ENCODE measurements around the gene C11orf68.

Gene C11orf68

GRCh38 chr11:65890324-65891218 is 28.3 kb downstream of the C11orf68 start, which contains the start of gene CCDC85B:
TSS of gene CCDC85B (plus strand) at chr11:65890673. CDS start at chr11:65890784, 111 bp downstream.
- peak; percentile 98 for DNase-seq (ENCODE audit: low read depth)

GRCh38 chr11:65888163-65888814 is 30.6 kb downstream of the C11orf68 start, which contains the start of gene FIBP:
TSS of gene FIBP (minus strand) at chr11:65888471. CDS start at chr11:65888418, 53 bp downstream.
- DNase-seq (ENCODE audit: low read depth) = peak; percentile 92

DNA sequence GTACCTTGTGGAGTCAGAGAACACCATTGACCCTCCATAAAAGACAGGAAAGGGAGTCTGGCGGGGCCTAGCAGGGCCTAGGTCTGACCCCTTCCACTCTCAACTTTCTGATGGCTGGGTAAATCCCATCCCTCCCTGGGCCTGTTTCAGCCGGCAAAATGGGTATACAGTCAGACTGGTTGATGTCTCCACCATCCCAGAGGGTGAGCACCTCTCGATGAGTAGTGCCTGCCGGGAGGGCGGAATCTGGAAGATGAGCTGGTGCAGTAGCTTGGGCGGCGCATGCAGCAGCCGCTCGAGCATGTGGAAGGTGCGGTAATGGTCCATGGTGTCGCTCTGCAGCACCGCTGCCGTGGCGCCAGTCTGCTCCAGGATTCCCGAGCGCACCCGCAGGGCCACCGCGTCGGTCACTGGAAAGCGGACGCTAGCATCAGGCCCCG is 31.1 kb downstream of the C11orf68 start:
- DNase-seq (ENCODE audit: low read depth) = no peak

DNA sequence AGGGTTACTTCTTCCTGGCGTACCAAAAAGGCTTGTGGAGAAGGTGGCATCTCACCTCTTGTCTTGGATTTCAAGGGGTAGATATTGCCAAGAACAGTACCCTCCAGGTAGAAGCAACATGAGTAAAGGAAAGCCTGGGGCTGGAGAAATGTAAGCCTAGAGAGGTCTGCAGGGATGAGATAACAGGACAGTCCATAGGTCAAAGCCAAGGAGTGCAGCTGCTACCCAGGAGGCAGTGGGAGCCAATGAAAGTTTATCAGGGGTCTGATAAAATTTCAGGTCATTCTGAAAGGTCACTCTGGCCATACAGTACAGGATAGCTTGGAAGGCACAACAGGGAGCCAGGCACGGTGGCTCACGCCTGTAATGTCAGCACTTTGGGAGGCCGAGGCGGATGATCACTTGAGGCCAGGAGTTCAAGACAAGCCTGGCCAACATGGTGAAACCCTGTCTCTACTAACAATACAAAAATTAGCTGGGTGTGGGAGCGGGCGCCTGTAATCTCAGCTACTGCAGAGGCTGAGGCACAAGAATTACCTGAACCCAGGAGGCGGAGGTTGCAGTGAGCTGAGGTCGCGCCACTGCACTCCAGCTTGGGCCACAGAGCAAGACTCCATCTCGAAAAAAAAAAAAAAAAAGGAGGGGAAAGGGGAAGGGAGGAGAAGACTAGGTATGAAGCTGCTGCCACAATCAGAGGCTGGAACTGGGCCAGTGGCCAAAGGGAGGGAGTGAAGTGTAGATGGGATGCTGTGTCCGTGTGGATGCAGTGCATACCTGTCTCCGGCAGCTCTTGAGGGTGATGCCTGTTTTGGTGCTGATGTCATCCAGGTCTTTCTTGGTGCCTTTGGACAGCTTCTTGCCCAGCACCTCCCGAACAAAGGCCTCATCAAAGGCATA is 31.8 kb downstream of the C11orf68 start:
- no peak for DNase-seq (ENCODE audit: low read depth)

GRCh38 chr11:65885808-65886536 is 32.9 kb downstream of the C11orf68 start:
- no peak for DNase-seq (ENCODE audit: low read depth)

DNA sequence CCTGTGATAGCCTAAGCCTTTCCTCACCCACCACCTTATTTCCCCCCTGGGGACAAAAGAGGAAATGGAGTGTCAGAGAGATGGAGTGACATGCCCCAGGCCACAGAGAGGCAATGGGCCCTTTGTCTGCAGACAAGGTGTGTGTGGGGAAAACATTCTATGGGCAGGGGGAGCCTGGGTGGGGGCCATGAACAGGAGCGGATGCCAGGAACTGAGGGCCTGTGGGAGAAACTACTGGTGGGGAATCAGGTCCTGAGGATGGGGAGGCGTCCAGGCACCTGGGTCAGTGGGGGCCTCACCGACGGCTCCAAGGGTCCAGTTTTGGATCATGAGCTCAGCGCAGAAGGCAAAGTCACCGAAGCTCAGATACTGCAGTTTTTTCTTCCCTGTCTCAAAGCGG is 33.6 kb downstream of the C11orf68 start:
- DNase-seq (ENCODE audit: low read depth) = no peak

- peak; percentile 64 for DNase-seq (ENCODE audit: low read depth)
Measured at GRCh38 chr11:65884716-65885092, 34.2 kb downstream of the C11orf68 start.

GRCh38 chr11:65883786-65884715 is 34.8 kb downstream of the C11orf68 start:
- DNase-seq (ENCODE audit: low read depth) = no peak

DNA sequence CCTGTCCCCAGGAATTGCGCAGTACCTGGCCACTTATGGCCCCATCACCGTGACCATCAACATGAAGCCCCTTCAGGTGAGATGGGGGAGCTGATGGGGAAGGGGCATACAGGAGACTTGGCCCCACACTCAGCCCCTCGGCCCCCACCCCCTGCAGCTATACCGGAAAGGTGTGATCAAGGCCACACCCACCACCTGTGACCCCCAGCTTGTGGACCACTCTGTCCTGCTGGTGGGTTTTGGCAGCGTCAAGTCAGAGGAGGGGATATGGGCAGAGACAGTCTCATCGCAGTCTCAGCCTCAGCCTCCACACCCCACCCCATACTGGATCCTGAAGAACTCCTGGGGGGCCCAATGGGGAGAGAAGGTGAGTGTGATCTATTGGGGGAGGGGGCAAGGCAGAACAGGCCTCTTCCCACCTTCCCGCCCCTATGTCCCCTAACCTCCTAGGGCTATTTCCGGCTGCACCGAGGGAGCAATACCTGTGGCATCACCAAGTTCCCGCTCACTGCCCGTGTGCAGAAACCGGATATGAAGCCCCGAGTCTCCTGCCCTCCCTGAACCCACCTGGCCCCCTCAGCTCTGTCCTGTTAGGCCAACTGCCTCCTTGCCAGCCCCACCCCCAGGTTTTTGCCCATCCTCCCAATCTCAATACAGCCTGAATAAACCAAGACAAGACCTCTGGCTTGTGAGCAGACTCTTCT is 35.7 kb downstream of the C11orf68 start:
- no peak for DNase-seq (ENCODE audit: low read depth)

- DNase-seq (ENCODE audit: low read depth) = no peak
Measured at GRCh38 chr11:65882120-65883057, 36.5 kb downstream of the C11orf68 start.

- DNase-seq (ENCODE audit: low read depth) = no peak
Measured at GRCh38 chr11:65880844-65881421, 37.9 kb downstream of the C11orf68 start.

GRCh38 chr11:65880027-65880426 is 38.8 kb downstream of the C11orf68 start:
- DNase-seq (ENCODE audit: low read depth) = no peak

- no peak for DNase-seq (ENCODE audit: low read depth)
Measured at GRCh38 chr11:65879617-65880016, 39.2 kb downstream of the C11orf68 start, which contains the start of gene CTSW. TSS of gene CTSW (plus strand) at chr11:65879837. CDS start at chr11:65879855, 18 bp downstream.

- peak; percentile 93 for DNase-seq (ENCODE audit: low read depth)
Measured at GRCh38 chr11:65873318-65874156, 45.3 kb downstream of the C11orf68 start.

DNA sequence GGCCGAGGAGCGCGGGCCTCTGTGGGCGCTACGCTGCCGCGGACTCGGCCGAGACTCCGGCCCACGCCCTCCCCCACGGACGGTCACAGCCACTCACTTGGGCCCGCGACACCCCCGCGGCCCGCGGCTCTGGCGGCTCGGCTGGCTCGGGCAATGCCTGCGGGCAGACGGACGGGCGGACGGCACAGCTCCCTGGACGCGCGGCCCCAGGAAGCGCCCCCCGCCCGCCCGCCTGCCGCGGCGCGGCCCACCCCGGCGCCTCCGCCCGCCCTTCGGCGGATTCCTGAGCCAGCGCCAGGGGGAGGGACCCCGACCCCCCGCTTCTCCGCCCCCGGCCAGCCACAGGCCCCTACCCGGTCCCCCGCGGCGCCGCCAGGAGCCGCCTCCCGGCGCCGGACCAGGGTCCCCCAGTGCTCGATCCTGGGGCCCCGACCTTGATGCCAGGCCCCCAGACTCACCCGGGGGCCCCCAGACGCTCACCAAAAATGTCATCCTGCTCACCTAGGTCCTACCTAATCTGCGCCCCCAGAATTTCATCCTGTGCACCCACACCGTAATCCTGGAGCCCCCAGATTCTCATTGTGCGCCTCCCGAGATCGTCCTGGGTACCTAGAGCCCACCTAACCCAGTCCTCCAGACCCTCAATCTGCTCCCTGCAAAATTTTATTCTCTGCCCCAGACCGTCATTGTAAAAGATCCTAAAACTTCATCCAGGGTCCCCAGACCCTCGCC is 46.1 kb downstream of the C11orf68 start, which contains the start of gene EFEMP2:
Gene EFEMP2, minus strand, starts transcription at position 215 of the 732 bp plus-strand sequence. CDS start 446 bp downstream, outside the sequence.
- DNase-seq (ENCODE audit: low read depth) = no peak
